B cell (primary cell): ENCODE results near the gene RPS18. TPM values are rescaled to one million over a fixed set of nuclear protein-coding genes. Genes with fewer than 3 reads are reported as not detected.

Source experiments
- ATAC-seq: fragments of 200-7000 bp; cut with Tn5 transposase; one replicate; pipeline ENCODE4 v1.10.0; 2021; ENCODE audit warnings: low read depth, mild to moderate bottlenecking, moderate number of reproducible peaks, moderate library complexity
- CTCF ChIA-PET: fragments of 350-600 bp; sonication (Branson Sonifier 250); formaldehyde crosslinking; loops from one replicate; lab custom pipeline; 2021; ENCODE audit warnings: antibody characterized with exemption, inconsistent platforms; lab: Charles Lee
- POLR2A ChIA-PET: fragments of 350-600 bp; sonication (Branson Sonifier 250); formaldehyde crosslinking; loops from one replicate; lab custom pipeline; 2021; ENCODE audit warnings: antibody characterized with exemption; lab: Charles Lee
- DNase-seq: peaks from one replicate; pipeline ENCODE4 v3.0.0; 2013
- H2AFZ ChIP-seq: 2 replicates; pipeline ENCODE4 v1.6.1; 2012; ENCODE audit warnings: mild to moderate bottlenecking, low read depth, low read length; ENCODE audit not compliant: insufficient read depth, poor library complexity, severe bottlenecking
- H3K27ac ChIP-seq, 2 donors: 1 replicate in 1 of 2; 2 replicates in 1 of 2; pipeline ENCODE4 v1.5.1; 2012 to 2013; ENCODE audit warnings: low read length in 2 of 2, mild to moderate bottlenecking in 2 of 2, moderate library complexity in 1 of 2
- H3K27me3 ChIP-seq, 4 experiments: fragments of 200-600 bp in 1 of 4; sonication (generic) in 1 of 4; replicated peaks in 1 of 4; 1 replicate in 2 of 4; 2 replicates in 2 of 4; pipeline versions ENCODE4 v1.6.1 to v1.7.0; 2013 to 2016; ENCODE audit warnings: low read length in 3 of 4, mild to moderate bottlenecking in 2 of 4, mixed read lengths in 1 of 4, moderate library complexity in 1 of 4; ENCODE audit not compliant: insufficient read depth in 4 of 4, control insufficient read depth in 3 of 4; ENCODE audit errors: control extremely low read depth in 1 of 4
- H3K36me3 ChIP-seq, 2 experiments: replicated peaks in 1 of 2; 1 replicate in 1 of 2; 2 replicates in 1 of 2; pipeline versions ENCODE4 v1.6.1 to v1.7.1; 2013; ENCODE audit warnings: low read length in 1 of 2; ENCODE audit not compliant: insufficient read depth in 2 of 2, control insufficient read depth in 1 of 2; ENCODE audit errors: control extremely low read depth in 1 of 2, extremely low read depth in 1 of 2
- H3K4me1 ChIP-seq, 2 donors: fragments of 200-600 bp in 1 of 2; sonication (generic) in 1 of 2; 1 replicate in 1 of 2; 2 replicates in 1 of 2; pipeline versions ENCODE4 v1.5.1 to v1.6.1; 2013 to 2017; ENCODE audit warnings: low read length in 2 of 2; ENCODE audit not compliant: control insufficient read depth in 2 of 2, insufficient read depth in 2 of 2
- H3K4me2 ChIP-seq: replicated peaks from 2 replicates; pipeline ENCODE3; 2012; ENCODE audit warnings: mild to moderate bottlenecking, low read depth, low read length; ENCODE audit not compliant: poor library complexity, severe bottlenecking
- H3K4me3 ChIP-seq, 5 experiments: fragments of 200-600 bp in 1 of 5; sonication (generic) in 1 of 5; 1 replicate in 3 of 5; 2 replicates in 2 of 5; pipeline versions ENCODE4 v1.5.1 to v1.7.0; 2011 to 2016; ENCODE audit warnings: low read length in 4 of 5, mild to moderate bottlenecking in 4 of 5, low read depth in 2 of 5, control low read depth in 1 of 5, moderate library complexity in 1 of 5; ENCODE audit not compliant: insufficient read depth in 1 of 5; ENCODE audit errors: control extremely low read depth in 1 of 5, extremely low read depth in 1 of 5
- H3K79me2 ChIP-seq: fragments of 200-600 bp; sonication (generic); one replicate; pipeline ENCODE4 v1.6.0; 2016; ENCODE audit warnings: low read length; ENCODE audit not compliant: control insufficient read depth, insufficient read depth
- H3K9ac ChIP-seq: fragments of 200-600 bp; sonication (generic); 2 replicates; pipeline ENCODE4 v1.6.1; 2017; ENCODE audit warnings: mild to moderate bottlenecking, low read length, moderate library complexity
- H3K9me3 ChIP-seq, 3 donors: one replicate each; pipeline versions ENCODE4 v1.6.1 to v1.7.1; 2013; ENCODE audit warnings: low read length in 2 of 3; ENCODE audit not compliant: control insufficient read depth in 2 of 3, insufficient read depth in 1 of 3; ENCODE audit errors: control extremely low read depth in 1 of 3
- H4K20me1 ChIP-seq: 2 replicates; pipeline ENCODE4 v1.6.0; 2012; ENCODE audit warnings: mild to moderate bottlenecking, low read length; ENCODE audit not compliant: insufficient read depth, control insufficient read depth, poor library complexity, severe bottlenecking
- H3K27ac Mint-ChIP-seq: one replicate; pipeline ENCODE4 v1.8.0; 2021; ENCODE audit warnings: mixed read lengths
- H3K27me3 Mint-ChIP-seq: one replicate; pipeline ENCODE4 v1.8.0; 2021; ENCODE audit warnings: mixed read lengths
- H3K4me1 Mint-ChIP-seq: one replicate; pipeline ENCODE4 v1.8.0; 2021; ENCODE audit warnings: mixed read lengths
- H3K4me3 Mint-ChIP-seq: one replicate; pipeline ENCODE4 v1.8.0; 2021; ENCODE audit warnings: mixed read lengths
- H3K9me3 Mint-ChIP-seq: one replicate; pipeline ENCODE4 v1.8.0; 2022; ENCODE audit warnings: mixed read lengths; ENCODE audit not compliant: insufficient read depth
- CTCF ChIP-seq: fragments of 200-600 bp; IDR thresholded peaks from one replicate; pipeline ENCODE4 v1.8.0; 2022; ENCODE audit warnings: antibody characterized with exemption, mild to moderate bottlenecking
- EZH2 ChIP-seq: IDR thresholded peaks from 2 replicates; pipeline ENCODE4 v1.6.1; 2012; ENCODE audit warnings: borderline replicate concordance, low read depth, mild to moderate bottlenecking, moderate library complexity, low read length; ENCODE audit not compliant: insufficient read depth, poor library complexity, severe bottlenecking
- WGBS: methylation state at CpG from one replicate; pipeline ENCODE4 v1.1.5; 2013; ENCODE audit warnings: missing lambda C conversion rate; ENCODE audit not compliant: insufficient coverage; 5-methylcytosine and 5-hydroxymethylcytosine counted together
- intact Hi-C: fragments of 100-400 bp; cut with micrococcal nuclease; formaldehyde crosslinking; loops from one replicate; pipeline ENCODE4 v1.10.0; 2022
- polyA plus RNA-seq: library from polyadenylated mRNA; depleted of rRNA; stranded (reverse); fragments of >200 nt; gene quantifications from 2 replicates; pipeline ENCODE4 v1.2.3, GENCODE V29; 2012
- total RNA-seq, 2 donors: library from RNA; stranded (reverse); fragments of 120-200 nt in 1 of 2; gene quantifications; 1 replicate in 1 of 2; 2 replicates in 1 of 2; pipeline versions ENCODE4 v1.2.3 to v1.2.4, GENCODE V29; 2013 to 2022

Gene RPS18
- total and polyA plus RNA-seq, 2 donors (not counting 1 experiment from before 2014, with no cell fraction given) = 3,830 to 5,829 TPM

- intact Hi-C loops = no loop called here
- ATAC-seq (no peak), DNase-seq (no peak)
- CTCF ChIA-PET = interaction anchor here (1.4 kb wide), 1 partner anchor 15 kb away, joined by 3 read pairs; no protein-coding TSS in a partner anchor
- Histone ChIP-seq H3K36me3 (peaks cover 0 to 60% of the 10 kb centered on the region in 2 experiments), H3K27me3 (no peaks in the 10 kb centered on the region), H3K9me3 (no peaks in the 10 kb centered on the region), H2AFZ (no peak overlapping the region), H3K4me2 (no peak overlapping the region), H3K79me2 (peaks cover 32% of the 10 kb centered on the region), H3K4me1 (peaks cover 22 to 32% of the 10 kb centered on the region in 2 donors), H4K20me1 (peaks cover 20% of the 10 kb centered on the region), H3K4me3 (no peak overlapping the region), H3K27ac (no peak overlapping the region), H3K9ac (no peak overlapping the region)
- TF ChIP-seq CTCF (no peak), EZH2 (no peak)
- peak overlapping the region; percentile 27 for H3K27ac Mint-ChIP-seq
- H3K27me3 Mint-ChIP-seq = no peaks in the 10 kb centered on the region
- POLR2A ChIA-PET = interaction anchor here (0.5 to 1.2 kb wide), 2 partner anchors 19 to 95 kb away, joined by 3 to 6 read pairs; no protein-coding TSS in a partner anchor
- H3K9me3 Mint-ChIP-seq = no peaks in the 10 kb centered on the region
- WGBS = 95% methylated on average over 10 of the region's 16 CpGs
- peaks cover 44% of the 10 kb centered on the region for H3K4me1 Mint-ChIP-seq
- no peak overlapping the region for H3K4me3 Mint-ChIP-seq
Measured at GRCh38 chr6:33292996-33293682, 21.3 kb downstream of the RPS18 start.
